AG04450 (cell line): ENCODE measurements around the gene TRIM59. TPM values are rescaled to one million over a fixed set of nuclear protein-coding genes. Genes with fewer than 3 reads are reported as not detected.

ENCODE experiments used
- CTCF ChIA-PET: fragments of 300-600, 350-600 bp; formaldehyde crosslinking; extraction: SDS; loops from one replicate; lab custom pipeline; 2022; ENCODE audit warnings: antibody characterized with exemption, inconsistent platforms; lab: Charles Lee
- POLR2A ChIA-PET: fragments of 350-600 bp; formaldehyde crosslinking; extraction: SDS; loops from one replicate; lab custom pipeline; 2021; ENCODE audit warnings: antibody characterized with exemption, inconsistent platforms; lab: Yijun Ruan, JAX
- DNase-seq: peaks from one replicate; pipeline ENCODE4 v3.0.0-alpha.2; 2011; ENCODE audit warnings: low read depth, low spot score
- H3K27ac ChIP-seq: one replicate; pipeline ENCODE4 v1.5.1; 2012; ENCODE audit warnings: low read depth, low read length, control low read depth
- H3K27me3 ChIP-seq: one replicate; pipeline ENCODE4 v1.6.0; 2012; ENCODE audit warnings: low read length; ENCODE audit not compliant: control insufficient read depth, insufficient read depth
- H3K4me3 ChIP-seq: 2 replicates; pipeline ENCODE4 v1.5.1; 2011; ENCODE audit warnings: mild to moderate bottlenecking, low read depth, low read length, control low read depth
- H3K9me3 ChIP-seq: 2 replicates; pipeline ENCODE4 v1.5.1; 2012; ENCODE audit warnings: low read length; ENCODE audit not compliant: control insufficient read depth, insufficient read depth
- polyA plus RNA-seq: library from polyadenylated mRNA; depleted of rRNA; stranded (reverse); fragments of >200 nt; gene quantifications from 2 replicates; pipeline ENCODE4 v1.2.3, GENCODE V29; 2011
- TF ChIP-seq, protein P1 (sequence below): IDR thresholded peaks from 2 replicates; pipeline ENCODE4 v1.5.1; 2011; ENCODE audit warnings: low read depth, low read length, control low read depth, inconsistent platforms

Gene TRIM59
- polyA plus RNA-seq, 1 experiment, result 15.3 TPM

DNA sequence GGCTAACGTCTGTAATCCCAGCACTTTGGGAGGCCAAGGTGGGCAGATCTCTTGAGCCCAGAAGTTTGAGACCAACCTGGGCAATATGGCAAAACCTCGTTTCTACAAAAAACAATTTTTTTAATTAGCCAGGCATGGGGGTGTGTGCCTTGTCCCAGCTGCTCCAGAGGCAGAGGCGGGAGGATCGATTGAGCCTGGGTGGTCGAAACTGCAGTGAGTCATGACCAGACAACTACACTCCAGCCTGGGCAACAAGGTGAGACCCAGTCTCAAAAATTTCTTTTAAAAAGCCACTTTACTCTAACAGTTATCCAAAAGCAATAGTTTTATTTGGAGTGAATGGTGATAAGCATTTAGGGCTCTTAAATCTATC is 12.5 kb downstream of the TRIM59 start:
- DNase-seq, result no peak
- Histone ChIP-seq H3K9me3 (no peaks in the 10 kb centered on the region), H3K4me3 (no peak overlapping the region), H3K27me3 (no peaks in the 10 kb centered on the region), H3K27ac (no peak overlapping the region)
- POLR2A ChIA-PET, result interaction anchor here (0.9 kb wide), 1 partner anchor 13 kb away, joined by 3 read pairs; the partner anchor contains the start of gene TRIM59
- CTCF ChIA-PET, result no interaction called here
- TF ChIP-seq, protein P1, sequence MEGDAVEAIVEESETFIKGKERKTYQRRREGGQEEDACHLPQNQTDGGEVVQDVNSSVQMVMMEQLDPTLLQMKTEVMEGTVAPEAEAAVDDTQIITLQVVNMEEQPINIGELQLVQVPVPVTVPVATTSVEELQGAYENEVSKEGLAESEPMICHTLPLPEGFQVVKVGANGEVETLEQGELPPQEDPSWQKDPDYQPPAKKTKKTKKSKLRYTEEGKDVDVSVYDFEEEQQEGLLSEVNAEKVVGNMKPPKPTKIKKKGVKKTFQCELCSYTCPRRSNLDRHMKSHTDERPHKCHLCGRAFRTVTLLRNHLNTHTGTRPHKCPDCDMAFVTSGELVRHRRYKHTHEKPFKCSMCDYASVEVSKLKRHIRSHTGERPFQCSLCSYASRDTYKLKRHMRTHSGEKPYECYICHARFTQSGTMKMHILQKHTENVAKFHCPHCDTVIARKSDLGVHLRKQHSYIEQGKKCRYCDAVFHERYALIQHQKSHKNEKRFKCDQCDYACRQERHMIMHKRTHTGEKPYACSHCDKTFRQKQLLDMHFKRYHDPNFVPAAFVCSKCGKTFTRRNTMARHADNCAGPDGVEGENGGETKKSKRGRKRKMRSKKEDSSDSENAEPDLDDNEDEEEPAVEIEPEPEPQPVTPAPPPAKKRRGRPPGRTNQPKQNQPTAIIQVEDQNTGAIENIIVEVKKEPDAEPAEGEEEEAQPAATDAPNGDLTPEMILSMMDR, result no peak

DNA sequence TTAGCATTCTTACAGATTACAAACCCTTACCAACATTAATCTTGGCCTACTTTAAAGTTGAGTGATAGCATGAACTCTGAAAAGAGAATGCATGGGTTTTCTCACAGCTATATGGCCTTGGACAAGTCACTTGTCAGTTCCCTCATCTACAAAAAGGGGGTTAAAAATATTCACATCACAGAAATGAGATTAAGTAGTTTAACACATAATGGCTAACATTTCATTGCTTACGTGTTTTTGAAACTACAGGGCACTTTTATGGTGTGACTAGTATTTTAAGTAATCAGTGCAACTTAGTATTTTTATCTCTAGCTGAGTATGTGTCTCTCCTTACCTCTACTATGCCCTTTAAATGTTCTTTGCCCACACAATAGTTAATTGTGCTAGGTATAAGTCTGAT is 13.8 kb downstream of the TRIM59 start:
- TF ChIP-seq, protein P1, result no peak
- DNase-seq, result no peak

DNA sequence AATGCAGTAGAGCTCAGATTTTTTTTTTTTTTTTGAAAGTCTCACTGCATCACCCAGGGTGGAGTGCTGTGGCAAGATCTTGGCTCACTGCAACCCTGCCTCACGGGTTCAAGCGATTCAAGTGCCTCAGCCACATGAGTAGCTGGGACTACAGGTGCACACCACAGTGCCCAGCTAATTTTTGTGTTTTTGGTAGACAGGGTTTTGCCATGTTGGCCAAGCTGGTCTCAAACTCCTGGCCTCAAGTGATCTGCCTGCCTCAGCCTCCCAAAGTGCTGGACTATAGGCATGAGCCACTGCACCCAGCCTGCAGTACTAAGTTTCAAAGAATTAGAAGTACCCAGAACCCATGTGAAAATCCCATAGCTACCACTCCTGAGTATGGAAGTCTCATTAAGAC is 14.5 kb downstream of the TRIM59 start:
- ChIA-PET CTCF (interaction anchor here (1.4 kb wide), 1 partner anchor 22 kb away, joined by 9 read pairs; no protein-coding TSS in a partner anchor), POLR2A (interaction anchor here (0.6 to 1.8 kb wide), 2 partner anchors 14 to 24 kb away, joined by 4 to 5 read pairs; partner anchors contain the start of gene TRIM59)
- DNase-seq, result no peak
- TF ChIP-seq, protein P1, result no peak
- H3K4me3 ChIP-seq, result no peak overlapping the region
- no peak overlapping the region for H3K27ac ChIP-seq
- no peaks in the 10 kb centered on the region for H3K9me3 ChIP-seq
- H3K27me3 ChIP-seq, result no peaks in the 10 kb centered on the region

More for the DNA sequence above, 13.8 kb downstream of the TRIM59 start:
- CTCF ChIA-PET, result interaction anchor here (1.4 kb wide), 1 partner anchor 23 kb away, joined by 9 read pairs; no protein-coding TSS in a partner anchor
- H3K27ac ChIP-seq, result no peak overlapping the region
- no peaks in the 10 kb centered on the region for H3K9me3 ChIP-seq
- POLR2A ChIA-PET, result interaction anchor here (0.6 to 1.2 kb wide), 2 partner anchors 14 to 417 kb away, joined by 3 read pairs; partner anchors contain the start of gene TRIM59
- H3K4me3 ChIP-seq, result no peak overlapping the region
- no peaks in the 10 kb centered on the region for H3K27me3 ChIP-seq

DNA sequence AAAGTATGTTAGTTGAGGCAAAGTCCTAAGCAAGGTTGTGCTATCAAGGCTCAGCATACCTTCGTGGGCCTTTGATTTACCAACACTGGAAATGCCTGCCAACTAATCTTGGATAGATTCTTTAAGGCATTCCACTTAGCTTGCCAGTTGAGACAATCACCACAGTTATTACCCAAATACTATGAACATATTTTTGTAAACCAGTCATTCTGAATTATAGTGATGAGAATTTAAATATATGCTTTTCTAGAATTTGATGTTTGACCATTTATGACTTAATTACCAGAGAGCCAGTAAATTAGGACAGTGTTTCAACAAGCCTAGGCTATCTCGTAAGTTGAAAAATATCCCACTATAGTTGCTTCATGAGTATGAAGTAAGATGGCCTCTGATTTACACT is 15.5 kb downstream of the TRIM59 start:
- H3K27ac ChIP-seq, result no peak overlapping the region
- POLR2A ChIA-PET, result interaction anchor here (1.8 kb wide), 1 partner anchor 15 kb away, joined by 5 read pairs; the partner anchor contains the start of gene TRIM59
- no peak for DNase-seq

DNA sequence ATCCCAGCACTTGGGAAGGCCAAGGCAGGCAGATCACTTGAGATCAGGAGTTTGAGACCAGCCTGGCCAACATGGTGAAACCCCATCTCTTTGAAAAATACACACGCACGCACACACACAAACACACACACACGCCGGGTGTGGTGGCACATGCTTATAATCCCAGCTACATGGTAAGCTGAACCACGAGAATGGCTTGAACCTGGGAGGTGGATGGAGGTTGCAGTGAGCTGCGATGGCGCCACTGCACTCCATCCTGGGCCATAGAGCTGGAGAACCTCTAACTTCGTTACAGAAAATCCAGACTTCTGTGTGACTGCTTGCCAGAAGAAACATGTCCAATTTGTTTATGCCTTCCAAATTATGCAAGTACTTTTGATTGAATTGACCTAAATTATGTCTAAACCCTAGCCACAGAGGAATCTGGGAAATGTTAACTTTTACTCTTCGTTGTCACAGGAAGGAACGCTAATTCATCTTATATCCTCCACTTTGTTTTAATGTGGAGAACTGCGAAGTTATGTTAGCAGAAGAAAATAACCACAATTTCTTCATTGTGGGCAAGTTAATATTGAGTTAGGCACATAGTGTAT is 21.7 kb downstream of the TRIM59 start:
- Histone ChIP-seq H3K4me3 (no peak overlapping the region), H3K9me3 (no peaks in the 10 kb centered on the region), H3K27me3 (no peaks in the 10 kb centered on the region), H3K27ac (no peak overlapping the region)
- ChIA-PET CTCF (interaction anchor here (1.1 to 1.5 kb wide), 2 partner anchors 15 to 16 kb away, joined by 4 to 6 read pairs; no protein-coding TSS in a partner anchor), POLR2A (no interaction called here)
- TF ChIP-seq, protein P1, result no peak
- no peak for DNase-seq

More for the DNA sequence above, 15.5 kb downstream of the TRIM59 start:
- CTCF ChIA-PET, result no interaction called here
- no peak overlapping the region for H3K4me3 ChIP-seq
- TF ChIP-seq, protein P1, result no peak
- no peaks in the 10 kb centered on the region for H3K27me3 ChIP-seq
- no peaks in the 10 kb centered on the region for H3K9me3 ChIP-seq
